Glomerular visceral epithelial cell (primary cell): ENCODE results near the gene ENDOG.
"Not testable (repeated sequence)": the region's sequence is repeated elsewhere in the genome, so short reads cannot be mapped to it uniquely, and the experiment has no call there.

ENCODE experiments used
- DNase-seq: peaks from one replicate; pipeline ENCODE4 v3.0.0-alpha.2; 2016; ENCODE audit errors: extremely low spot score

Gene ENDOG

GRCh38 chr9:128818099-128818838 lies at the start of gene ENDOG:
Gene ENDOG (plus strand): TSS chr9:128818500. CDS start chr9:128818685, 185 bp downstream.
- peak; percentile 97 for DNase-seq

GRCh38 chr9:128768606-128769005 lies 49.7 kb upstream of the ENDOG start:
- no peak for DNase-seq

DNA sequence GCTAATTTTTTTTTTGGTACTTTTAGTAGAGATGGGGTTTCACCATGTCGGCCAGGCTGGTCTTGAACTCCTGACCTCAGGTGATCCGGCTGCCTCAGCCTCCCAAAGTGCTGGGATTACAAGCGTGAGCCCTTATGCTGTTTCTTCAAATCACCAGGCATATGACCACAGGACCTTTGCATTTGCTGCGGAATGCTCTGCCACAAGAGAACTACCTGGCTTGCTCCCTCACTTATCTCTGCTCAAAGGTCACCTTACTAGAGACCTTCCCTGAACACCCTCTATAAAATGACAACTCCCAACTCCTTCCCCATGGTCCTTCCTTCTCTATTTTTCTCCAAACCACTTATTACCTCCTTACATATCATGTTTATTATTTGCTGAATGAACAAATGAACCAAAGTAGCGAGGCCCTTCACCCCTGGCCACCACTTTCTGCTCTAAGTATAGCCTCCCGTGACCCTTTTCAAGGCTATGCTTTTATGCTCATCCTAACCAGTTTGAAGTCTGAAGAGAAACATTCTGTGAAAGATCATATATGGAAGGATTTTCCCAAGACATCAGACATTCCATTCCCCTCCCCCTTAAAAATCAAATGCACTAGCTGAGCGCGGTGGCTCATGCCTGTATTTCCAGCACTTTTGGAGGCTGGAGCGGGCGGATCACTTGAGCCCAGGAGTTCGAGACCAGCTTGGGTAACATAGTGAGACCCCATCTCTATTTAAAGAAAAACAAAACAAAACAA lies 47.8 kb upstream of the ENDOG start:
- no peak for DNase-seq

- peak; percentile 32 for DNase-seq
Observed at GRCh38 chr9:128771094-128771721, 47.1 kb upstream of the ENDOG start.

GRCh38 chr9:128771745-128772519 lies 46.4 kb upstream of the ENDOG start, which contains the start of gene ZER1:
Gene ZER1 (minus strand): TSS chr9:128771927. CDS start chr9:128755565, 16,362 bp downstream.
- peak; percentile 88 for DNase-seq

- DNase-seq, result no peak
Observed at GRCh38 chr9:128773049-128773448, 45.3 kb upstream of the ENDOG start.

DNA sequence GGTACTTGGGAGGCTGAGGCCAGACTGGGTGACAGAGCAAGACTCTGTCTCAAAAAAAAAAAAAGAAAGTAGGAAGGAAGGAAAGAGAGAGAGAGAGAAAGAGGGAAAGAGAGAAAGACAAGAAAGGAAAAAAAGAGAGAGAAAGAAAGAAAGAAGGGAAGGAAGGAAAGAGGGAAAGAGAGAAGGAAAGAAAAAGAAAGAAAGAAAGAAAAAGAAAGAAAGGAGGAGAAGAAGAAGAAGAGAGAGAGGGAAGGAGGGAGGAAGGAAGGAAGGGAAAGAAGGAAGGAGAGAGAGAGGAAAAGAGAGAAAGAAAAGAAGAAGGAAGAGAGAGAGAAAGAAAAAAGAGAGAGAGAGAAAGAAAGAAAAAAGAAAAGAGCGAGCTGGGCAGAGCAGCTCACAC lies 43.5 kb upstream of the ENDOG start:
- DNase-seq, result no peak

- DNase-seq, result not testable (repeated sequence)
Observed at GRCh38 chr9:128780093-128780492, 38.2 kb upstream of the ENDOG start.

DNA sequence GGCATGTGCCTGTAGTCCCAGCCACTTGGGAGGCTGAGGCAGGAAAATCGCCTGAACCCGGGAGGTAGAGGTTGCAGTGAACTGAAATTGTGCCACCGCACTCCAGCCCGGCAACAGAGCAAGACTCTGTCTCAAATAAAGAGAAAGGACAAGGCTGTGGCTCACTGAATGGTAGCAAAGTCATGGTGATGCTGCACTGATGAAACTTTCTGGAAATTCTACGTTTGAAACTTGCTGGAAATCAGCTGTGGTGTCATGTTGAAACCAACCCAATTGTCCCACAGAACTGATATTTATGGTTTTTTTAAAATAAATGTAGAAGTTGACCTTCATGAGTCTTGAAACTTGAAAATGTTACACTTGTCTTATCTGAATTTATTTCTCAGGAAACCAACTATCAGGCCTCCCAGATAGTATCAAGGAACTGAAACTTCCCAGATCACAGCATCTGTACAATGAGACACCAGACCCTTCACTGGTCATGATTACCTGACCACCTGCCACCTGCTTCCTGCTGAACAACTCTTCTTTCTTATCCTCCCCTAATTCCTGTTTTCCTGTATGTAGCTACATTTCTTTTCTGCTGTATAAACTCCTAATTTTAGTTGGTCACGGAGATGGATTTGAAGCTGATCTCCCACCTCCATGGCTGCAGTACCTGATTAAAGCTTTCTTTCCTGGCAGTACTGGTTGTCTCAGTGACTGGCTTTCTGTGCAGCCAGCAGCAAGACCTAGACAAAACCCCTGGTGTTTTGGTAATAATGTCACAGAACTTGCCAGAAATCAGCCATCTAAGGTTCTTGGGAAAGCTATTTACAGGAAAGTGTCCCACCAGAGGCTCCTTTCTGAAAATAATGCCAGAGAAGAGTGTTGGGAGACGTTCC lies 36.9 kb upstream of the ENDOG start:
- DNase-seq, result no peak

DNA sequence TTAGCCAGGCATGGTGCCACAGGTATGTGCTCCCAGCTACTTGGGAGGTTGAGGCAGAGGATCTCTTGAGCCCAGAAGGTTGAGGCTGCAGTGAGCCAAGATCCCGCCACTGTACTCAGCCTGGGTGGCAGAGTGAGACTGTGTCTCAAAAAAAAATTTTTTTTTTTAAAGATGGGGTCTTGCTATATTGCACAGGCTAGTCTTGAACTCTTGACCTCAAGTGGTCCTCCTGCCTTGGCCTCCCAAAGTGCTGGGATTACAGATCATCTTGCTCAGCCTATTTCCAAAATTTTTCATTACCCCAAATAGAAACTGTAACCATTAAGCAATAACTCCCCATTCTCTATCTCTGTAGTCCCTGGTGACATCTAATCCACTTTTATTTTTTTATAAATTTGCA lies 35.6 kb upstream of the ENDOG start:
- DNase-seq, result no peak

DNA sequence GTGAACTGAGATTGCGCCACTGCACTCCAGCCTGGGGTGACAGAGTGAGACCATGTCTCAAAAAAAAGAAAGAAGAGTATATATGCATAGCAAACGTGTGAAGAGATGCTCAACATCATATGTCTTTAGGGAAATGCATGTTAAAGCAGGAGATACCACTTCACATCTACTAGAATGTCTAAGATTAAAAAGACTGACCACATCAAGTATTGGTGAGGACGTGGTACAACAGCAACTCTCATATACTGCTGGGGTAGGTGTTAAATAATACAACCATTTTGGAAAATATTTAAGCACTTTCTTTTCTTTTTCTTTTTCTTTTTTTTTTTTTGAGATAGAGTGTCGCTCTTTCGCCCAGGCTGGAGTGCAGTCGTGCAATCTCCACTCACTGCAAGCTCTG lies 32.9 kb upstream of the ENDOG start:
- DNase-seq, result no peak

GRCh38 chr9:128786681-128787601 lies 31.4 kb upstream of the ENDOG start, which contains the start of gene TBC1D13:
Gene TBC1D13 (plus strand): TSS chr9:128787253. CDS start chr9:128787354, 101 bp downstream.
- DNase-seq, result peak; percentile 85

- DNase-seq, result no peak
Observed at GRCh38 chr9:128787659-128788058, 30.6 kb upstream of the ENDOG start.

DNA sequence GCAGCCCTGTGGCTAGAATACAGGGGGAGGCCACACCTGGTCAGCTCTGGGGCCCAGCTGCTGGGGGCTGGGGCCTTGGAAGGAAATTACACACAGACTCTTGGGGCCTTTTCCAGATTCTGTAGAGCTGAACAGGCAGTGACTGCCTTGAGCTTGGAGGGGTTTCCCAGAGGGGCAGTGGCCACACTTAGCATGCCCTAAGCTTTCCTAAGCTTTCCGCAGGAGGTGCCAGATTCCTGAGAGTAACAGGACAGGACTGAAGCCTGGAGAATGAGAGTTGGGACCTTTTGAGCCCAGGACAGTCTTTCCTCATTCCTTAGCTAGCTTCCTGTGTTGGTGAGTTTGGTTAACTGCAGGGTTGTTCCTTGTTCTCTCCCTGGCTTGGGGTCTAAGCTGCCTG lies 29.9 kb upstream of the ENDOG start:
- no peak for DNase-seq

DNA sequence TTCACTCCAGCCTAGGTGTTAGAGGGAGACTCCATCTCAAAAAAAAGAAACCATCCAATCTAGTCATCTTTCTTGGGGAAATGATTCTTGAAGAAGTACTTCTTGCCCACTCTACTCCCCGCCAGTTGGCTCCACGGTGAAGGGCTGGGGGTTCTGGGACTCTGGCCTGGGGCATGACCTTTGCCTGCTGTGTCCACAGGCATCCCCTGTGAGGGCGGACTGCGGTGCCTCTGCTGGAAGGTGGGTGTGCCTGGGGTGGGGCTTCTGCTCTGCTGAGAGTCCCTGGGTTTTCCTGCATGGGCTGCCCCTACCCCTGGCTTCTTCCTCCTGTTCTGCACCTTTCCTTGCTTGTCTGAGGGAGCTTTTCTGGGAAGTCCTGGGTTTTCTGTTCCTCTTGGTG lies 27.8 kb upstream of the ENDOG start:
- no peak for DNase-seq

DNA sequence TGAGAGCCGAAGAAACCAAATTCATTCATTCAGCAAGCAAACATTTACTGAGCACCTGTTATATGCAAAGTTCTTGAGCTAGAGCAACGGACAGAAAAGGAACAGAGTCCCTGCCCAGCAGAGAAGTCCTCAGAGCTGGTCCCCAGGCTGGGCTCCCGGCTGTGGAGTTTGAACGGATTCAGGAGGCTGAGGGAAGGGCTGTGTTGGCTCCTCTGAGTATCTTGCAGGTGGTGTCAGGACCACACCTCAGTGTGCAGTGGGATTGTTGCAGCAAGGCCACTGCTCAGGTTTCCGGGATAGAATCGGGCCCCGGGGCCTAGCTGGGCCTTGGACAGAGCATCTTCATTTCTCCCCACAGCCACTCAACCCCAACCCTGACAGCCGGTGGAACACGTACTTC lies 26.2 kb upstream of the ENDOG start:
- DNase-seq, result no peak

GRCh38 chr9:128792978-128793686 lies 25.2 kb upstream of the ENDOG start:
- no peak for DNase-seq

DNA sequence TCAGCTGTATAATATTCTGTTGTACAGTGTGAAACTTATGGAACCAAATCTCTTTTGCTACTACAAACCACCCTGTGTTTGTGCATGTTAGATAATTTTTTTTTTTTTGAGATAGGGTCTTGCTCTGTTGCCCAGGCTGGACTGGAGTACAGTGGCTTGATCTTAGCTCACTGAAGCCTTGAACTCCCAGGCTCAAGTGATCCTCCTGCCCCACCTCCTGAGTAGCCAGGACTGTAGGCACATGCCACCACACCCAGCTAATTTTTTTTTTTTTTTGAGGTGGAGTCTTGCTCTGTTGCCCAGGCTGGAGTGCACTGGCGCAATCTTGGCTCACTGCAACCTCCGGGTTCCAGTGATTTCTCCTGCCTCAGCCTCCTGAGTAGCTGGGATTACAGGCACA lies 23.3 kb upstream of the ENDOG start:
- not testable (repeated sequence) for DNase-seq

DNA sequence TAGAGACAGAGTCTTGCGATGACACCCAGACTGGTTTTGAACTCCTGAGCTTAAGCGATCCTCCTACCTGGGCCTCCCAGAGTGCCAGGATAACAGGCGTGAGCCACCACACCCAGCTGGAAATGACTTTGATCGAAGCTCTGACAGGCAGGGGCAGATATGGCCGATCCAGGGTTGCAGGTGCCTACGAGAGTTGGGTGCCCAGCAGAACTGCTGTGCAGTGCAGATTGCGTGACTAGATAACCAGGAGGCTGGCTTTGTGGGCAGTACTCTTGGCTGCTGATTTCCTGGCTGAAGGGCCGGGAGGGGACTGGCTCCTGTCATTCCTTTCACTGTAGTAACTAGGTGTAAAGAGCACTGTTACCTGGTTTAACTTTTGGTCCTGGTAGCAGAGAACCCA lies 19.4 kb upstream of the ENDOG start:
- DNase-seq, result no peak
